Ascending aorta (tissue), 2 donors: ENCODE data around the gene PPARGC1A. TPM values are rescaled to one million over a fixed set of nuclear protein-coding genes. Genes with fewer than 3 reads are reported as not detected.

ENCODE experiments used
- DNase-seq, 2 donors: peaks; one replicate each; pipeline ENCODE4 v3.0.0-alpha.2; 2019; ENCODE audit warnings: low spot score in 2 of 2
- H3K27ac ChIP-seq, 2 donors: fragments of 200-600 bp; sonication (generic); one replicate each; pipeline ENCODE4 v1.5.1; 2016 to 2017; ENCODE audit warnings: mild to moderate bottlenecking in 1 of 2
- H3K27me3 ChIP-seq: fragments of 200-600 bp; sonication (generic); one replicate; pipeline ENCODE4 v1.5.1; 2017
- H3K36me3 ChIP-seq, 2 donors: fragments of 200-600 bp; sonication (generic); one replicate each; pipeline ENCODE4 v1.5.1; 2016
- H3K4me1 ChIP-seq, 2 donors: fragments of 200-600 bp; sonication (generic); one replicate each; pipeline ENCODE4 v1.5.1; 2016 to 2017; ENCODE audit warnings: mild to moderate bottlenecking in 1 of 2
- H3K4me3 ChIP-seq, 2 donors: fragments of 200-600 bp; sonication (generic); one replicate each; pipeline ENCODE4 v1.5.1; 2016 to 2017; ENCODE audit warnings: mild to moderate bottlenecking in 1 of 2
- H3K9me3 ChIP-seq, 2 donors: fragments of 200-600 bp; sonication (generic); one replicate each; pipeline ENCODE4 v1.5.1; 2016
- CTCF ChIP-seq, 3 experiments: fragments of 200-600 bp in 2 of 3; fragments of 450-650 bp in 1 of 3; sonication (generic) in 2 of 3; IDR thresholded peaks; one replicate each; pipeline ENCODE4 v1.5.1; 2016 to 2019; ENCODE audit warnings: antibody characterized with exemption in 3 of 3, mild to moderate bottlenecking in 1 of 3, moderate library complexity in 1 of 3
- intact Hi-C: fragments of 100-400 bp; cut with DNase I; formaldehyde crosslinking; loops from one replicate; pipeline ENCODE4 v1.15.1; 2023
- total RNA-seq: library from RNA; depleted of rRNA; stranded (reverse); fragments of >200 nt; gene quantifications from one replicate; pipeline ENCODE4 v1.1.0, GENCODE V29; 2016

The PPARGC1A gene
- total RNA-seq, 1 donor from 2014 or later, result 1.7 TPM

GRCh38 chr4:23838131-23838530 lies 51.7 kb downstream of the PPARGC1A start:
- H3K36me3 ChIP-seq, result no peaks in the 10 kb centered on the region
- TF ChIP-seq CTCF (IDR thresholded peaks at IDR 0.05), result no peak
- H3K27ac ChIP-seq, result no peak overlapping the region
- H3K9me3 ChIP-seq, result no peaks in the 10 kb centered on the region
- no peaks in the 10 kb centered on the region for H3K4me1 ChIP-seq
- H3K4me3 ChIP-seq, result no peak overlapping the region
- intact Hi-C loops, result no loop called here
- H3K27me3 ChIP-seq, result no peaks in the 10 kb centered on the region
- no peak for DNase-seq

GRCh38 chr4:23837371-23837770 lies 52.5 kb downstream of the PPARGC1A start:
- DNase-seq, result no peak
- Histone ChIP-seq H3K27ac (no peak overlapping the region), H3K4me1 (no peaks in the 10 kb centered on the region), H3K36me3 (no peaks in the 10 kb centered on the region), H3K9me3 (no peaks in the 10 kb centered on the region), H3K27me3 (no peaks in the 10 kb centered on the region), H3K4me3 (no peak overlapping the region)
- TF ChIP-seq CTCF (IDR thresholded peaks at IDR 0.05), result no peak
- intact Hi-C loops, result no loop called here

- no peak for DNase-seq
- intact Hi-C loops, result no loop called here
- Histone ChIP-seq H3K36me3 (no peaks in the 10 kb centered on the region), H3K9me3 (no peaks in the 10 kb centered on the region), H3K4me3 (no peak overlapping the region), H3K4me1 (no peaks in the 10 kb centered on the region), H3K27me3 (no peaks in the 10 kb centered on the region), H3K27ac (no peak overlapping the region)
- no peak for TF ChIP-seq CTCF (IDR thresholded peaks at IDR 0.05)
Observed at GRCh38 chr4:23835774-23836478, 53.9 kb downstream of the PPARGC1A start.

- Histone ChIP-seq H3K4me3 (no peak overlapping the region), H3K27me3 (no peaks in the 10 kb centered on the region), H3K4me1 (no peaks in the 10 kb centered on the region), H3K36me3 (no peaks in the 10 kb centered on the region), H3K27ac (no peak overlapping the region), H3K9me3 (no peaks in the 10 kb centered on the region)
- DNase-seq, result no peak
- TF ChIP-seq CTCF (IDR thresholded peaks at IDR 0.05), result no peak
- intact Hi-C loops, result no loop called here
Observed at GRCh38 chr4:23828779-23829178, 61.1 kb downstream of the PPARGC1A start.

- no peak for DNase-seq
- Histone ChIP-seq H3K27ac (no peak overlapping the region), H3K4me3 (no peak overlapping the region), H3K27me3 (no peaks in the 10 kb centered on the region), H3K36me3 (no peaks in the 10 kb centered on the region), H3K9me3 (no peaks in the 10 kb centered on the region), H3K4me1 (no peaks in the 10 kb centered on the region)
- no peak for TF ChIP-seq CTCF (IDR thresholded peaks at IDR 0.05)
- intact Hi-C loops, result no loop called here
Observed at GRCh38 chr4:23828020-23828715, 61.7 kb downstream of the PPARGC1A start.
